Naive thymus-derived CD4-positive, alpha-beta T cell (primary cell): ENCODE measurements around the gene CDH4. TPM values are rescaled to one million over a fixed set of nuclear protein-coding genes. Genes with fewer than 3 reads are reported as not detected.
"Not testable (repeated sequence)": the region's sequence is repeated elsewhere in the genome, so short reads cannot be mapped to it uniquely, and the experiment has no call there.

ENCODE experiments used
- ATAC-seq: fragments of 150-1000 bp; cut with Tn5 transposase; 2 replicates; pipeline ENCODE4 v1.10.0; 2021; ENCODE audit warnings: mild to moderate bottlenecking, moderate library complexity
- CTCF ChIA-PET: fragments of 350-600 bp; sonication (Branson Sonifier 250); formaldehyde crosslinking; loops from one replicate; lab custom pipeline; 2021; ENCODE audit warnings: antibody characterized with exemption; lab: Charles Lee
- POLR2A ChIA-PET: fragments of 350-600 bp; sonication (Branson Sonifier 250); formaldehyde crosslinking; loops from one replicate; lab custom pipeline; 2021; ENCODE audit warnings: antibody characterized with exemption, inconsistent platforms; lab: Charles Lee
- DNase-seq, 9 donors: peaks; one replicate each; pipeline versions ENCODE4 v3.0.0 to v3.0.0-alpha.2; 2020 to 2022; ENCODE audit warnings: mixed read lengths in 1 of 9
- H3K27ac ChIP-seq: one replicate; pipeline ENCODE4 v1.7.0; 2013; ENCODE audit warnings: mild to moderate bottlenecking, low read depth, low read length, moderate library complexity
- H3K27me3 ChIP-seq, 2 donors: one replicate each; pipeline ENCODE4 v1.7.0; 2013; ENCODE audit warnings: low read length in 2 of 2, mild to moderate bottlenecking in 2 of 2, moderate library complexity in 2 of 2; ENCODE audit not compliant: control insufficient read depth in 2 of 2, insufficient read depth in 2 of 2
- H3K36me3 ChIP-seq, 3 experiments: 1 replicate in 2 of 3; 2 replicates in 1 of 3; pipeline ENCODE4 v1.7.0; 2013; ENCODE audit warnings: low read length in 3 of 3, mild to moderate bottlenecking in 3 of 3, moderate library complexity in 1 of 3; ENCODE audit not compliant: insufficient read depth in 3 of 3, control insufficient read depth in 2 of 3
- H3K4me1 ChIP-seq, 2 donors: one replicate each; pipeline ENCODE4 v1.7.0; 2013; ENCODE audit warnings: low read length in 2 of 2, mild to moderate bottlenecking in 2 of 2, moderate library complexity in 1 of 2; ENCODE audit not compliant: control insufficient read depth in 2 of 2, insufficient read depth in 2 of 2
- H3K4me3 ChIP-seq: 2 replicates; pipeline ENCODE4 v1.7.0; 2013; ENCODE audit warnings: mild to moderate bottlenecking, low read length
- H3K9me3 ChIP-seq, 3 experiments: 1 replicate in 2 of 3; 2 replicates in 1 of 3; pipeline ENCODE4 v1.7.0; 2013; ENCODE audit warnings: low read length in 3 of 3; ENCODE audit not compliant: control insufficient read depth in 2 of 3
- H3K27ac Mint-ChIP-seq, 9 donors: one replicate each; pipeline ENCODE4 v1.8.0; 2020 to 2022; ENCODE audit warnings: mixed read lengths in 9 of 9, mild to moderate bottlenecking in 8 of 9, moderate library complexity in 5 of 9, inconsistent platforms in 2 of 9
- H3K27me3 Mint-ChIP-seq, 5 donors: one replicate each; pipeline ENCODE4 v1.8.0; 2021 to 2022; ENCODE audit warnings: mixed read lengths in 5 of 5, mild to moderate bottlenecking in 1 of 5
- H3K36me3 Mint-ChIP-seq, 5 donors: one replicate each; pipeline ENCODE4 v1.8.0; 2020 to 2022; ENCODE audit warnings: mixed read lengths in 5 of 5, mild to moderate bottlenecking in 3 of 5, inconsistent platforms in 1 of 5
- H3K4me1 Mint-ChIP-seq, 7 donors: one replicate each; pipeline ENCODE4 v1.8.0; 2020 to 2022; ENCODE audit warnings: mixed read lengths in 7 of 7, mild to moderate bottlenecking in 3 of 7, inconsistent platforms in 1 of 7
- H3K4me3 Mint-ChIP-seq, 10 donors: one replicate each; pipeline ENCODE4 v1.8.0; 2020 to 2022; ENCODE audit warnings: mild to moderate bottlenecking in 10 of 10, mixed read lengths in 10 of 10, moderate library complexity in 6 of 10, inconsistent platforms in 2 of 10
- H3K9me3 Mint-ChIP-seq, 11 donors: one replicate each; pipeline ENCODE4 v1.8.0; 2020 to 2022; ENCODE audit warnings: mixed read lengths in 11 of 11, mild to moderate bottlenecking in 4 of 11, inconsistent platforms in 1 of 11, moderate library complexity in 1 of 11
- intact Hi-C, 2 donors: fragments of 100-400 bp; cut with micrococcal nuclease; formaldehyde crosslinking; loops; one replicate each; pipeline ENCODE4 v1.15.1; 2023
- polyA plus RNA-seq, 2 donors: library from polyadenylated mRNA; unstranded; fragments of 300-500 nt; fragmentation: Illumina TruSeq; gene quantifications; one replicate each; pipeline ENCODE4 v1.2.3, GENCODE V29; 2021
- total RNA-seq, 6 experiments: library from RNA in 5 of 6; stranded (reverse) in 5 of 6; gene quantifications; 1 replicate in 5 of 6; 2 replicates in 1 of 6; pipeline ENCODE4 v1.2.3 and lab custom pipeline; 2021 to 2026

CDH4 gene
- total and polyA plus RNA-seq, 7 experiments from 2014 or later: 0.05 to 0.43 (median 0.14) TPM; not detected in 1

DNA sequence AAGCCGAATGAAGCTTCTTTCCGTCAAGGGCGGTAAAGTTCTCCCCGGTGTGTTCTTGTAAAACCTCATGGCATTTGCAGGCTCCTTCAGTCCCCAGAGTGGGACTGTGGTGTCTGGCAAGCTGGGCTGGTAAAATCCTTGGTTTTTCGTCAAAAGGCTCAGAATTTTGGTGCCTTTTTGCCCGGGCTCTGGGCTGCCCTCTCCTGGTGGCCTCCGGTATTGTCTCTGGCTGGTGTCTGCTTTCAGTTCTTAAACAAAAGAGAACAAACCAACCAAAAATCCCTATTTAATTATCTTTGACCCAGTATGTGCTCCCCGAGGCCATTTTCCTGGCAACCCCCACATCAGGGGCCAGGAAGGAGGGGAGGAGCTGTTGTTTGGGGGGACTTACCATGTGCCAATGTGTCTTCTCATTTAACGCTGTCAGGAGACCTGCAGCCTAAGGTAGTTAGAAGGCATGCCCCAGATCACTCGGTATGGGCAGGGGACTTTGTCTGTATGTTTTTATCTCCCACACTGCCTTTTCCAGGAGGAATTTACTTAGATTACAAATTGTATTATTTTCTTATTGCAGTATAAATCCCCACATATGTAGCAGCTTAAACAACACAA, 11.1 kb downstream of the CDH4 start:
- Histone ChIP-seq H3K9me3 (no peaks in the 10 kb centered on the region), H3K4me1 (no peaks in the 10 kb centered on the region), H3K27me3 (peaks cover 0 to 3% of the 10 kb centered on the region in 2 donors), H3K4me3 (no peak overlapping the region), H3K36me3 (no peaks in the 10 kb centered on the region), H3K27ac (no peak overlapping the region)
- H3K27ac Mint-ChIP-seq: no peak overlapping the region
- H3K4me3 Mint-ChIP-seq: no peak overlapping the region
- ChIA-PET CTCF (interaction anchor here (0.7 to 1.0 kb wide), 2 partner anchors 34 to 1206 kb away, joined by 3 read pairs; no protein-coding TSS in a partner anchor), POLR2A (no interaction called here)
- no peaks in the 10 kb centered on the region for H3K4me1 Mint-ChIP-seq
- no peak for ATAC-seq
- H3K36me3 Mint-ChIP-seq: no peaks in the 10 kb centered on the region
- peak in 5 of 9 donors; percentile 6 to 38 (median 8) for DNase-seq
- intact Hi-C loops: loop anchor here (1.0 to 10.0 kb wide), 3 partner anchors 1206 to 1314 kb away; no protein-coding TSS in a partner anchor
- peaks cover 0 to 16% (median 3%) of the 10 kb centered on the region in 11 donors for H3K9me3 Mint-ChIP-seq
- peaks cover 0 to 42% (median 20%) of the 10 kb centered on the region in 5 donors for H3K27me3 Mint-ChIP-seq

DNA sequence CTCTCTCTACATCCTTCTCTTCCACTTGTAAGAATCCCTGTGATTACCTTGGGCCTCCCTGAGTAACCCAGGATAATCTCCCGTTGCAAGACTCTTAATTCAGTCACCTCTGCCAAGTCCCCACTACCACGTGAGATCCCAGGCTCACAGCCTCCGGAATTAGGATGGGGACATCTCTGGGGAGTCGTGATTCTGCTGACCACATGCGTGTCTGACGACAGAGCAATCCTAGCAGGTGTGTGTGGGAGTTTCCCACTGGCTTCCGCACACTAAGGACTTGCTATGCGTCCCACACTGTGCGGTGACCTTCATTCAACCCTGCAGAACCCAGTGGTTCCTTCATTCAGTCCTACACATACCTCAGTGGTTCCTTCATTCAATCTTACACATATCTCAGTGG, 11.9 kb downstream of the CDH4 start:
- Mint-ChIP-seq H3K27me3 (peaks cover 0 to 50% (median 17%) of the 10 kb centered on the region in 5 donors), H3K4me1 (no peaks in the 10 kb centered on the region), H3K4me3 (no peak overlapping the region), H3K27ac (no peak overlapping the region), H3K36me3 (no peaks in the 10 kb centered on the region), H3K9me3 (peaks cover 0 to 9% (median 2%) of the 10 kb centered on the region in 11 donors)
- CTCF ChIA-PET: no interaction called here
- H3K27me3 ChIP-seq: peaks cover 0 to 3% of the 10 kb centered on the region in 2 donors
- H3K4me1 ChIP-seq: no peaks in the 10 kb centered on the region
- H3K9me3 ChIP-seq: no peaks in the 10 kb centered on the region
- POLR2A ChIA-PET: no interaction called here
- ATAC-seq: no peak
- no peak for DNase-seq
- no peak overlapping the region for H3K27ac ChIP-seq
- no peak overlapping the region for H3K4me3 ChIP-seq
- H3K36me3 ChIP-seq: no peaks in the 10 kb centered on the region
- intact Hi-C loops: loop anchor here (1.0 to 10.0 kb wide), 3 partner anchors 1207 to 1315 kb away; no protein-coding TSS in a partner anchor

DNA sequence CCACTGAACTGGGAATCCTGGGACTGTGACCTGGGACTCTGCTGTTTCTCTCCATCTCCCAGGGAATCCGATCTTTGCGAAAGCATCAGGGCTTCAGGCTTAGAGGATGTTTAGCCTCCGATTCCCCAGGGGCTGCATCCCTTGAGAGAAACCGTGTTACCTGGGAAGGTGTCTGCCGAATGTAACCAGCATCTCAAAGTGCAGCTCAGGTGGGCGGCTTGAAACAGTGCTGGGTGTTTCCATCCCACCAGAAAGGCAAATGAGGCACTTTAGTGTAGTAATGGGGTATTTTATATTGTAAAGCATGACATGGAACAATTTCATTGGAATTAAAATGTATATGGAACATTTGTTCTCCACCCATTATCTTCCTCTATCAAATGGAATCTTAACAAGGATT, 15.2 kb downstream of the CDH4 start:
- Histone ChIP-seq H3K27me3 (peaks cover 0 to 3% of the 10 kb centered on the region in 2 donors), H3K36me3 (no peaks in the 10 kb centered on the region), H3K4me1 (no peaks in the 10 kb centered on the region), H3K27ac (no peak overlapping the region), H3K9me3 (no peaks in the 10 kb centered on the region), H3K4me3 (no peak overlapping the region)
- Mint-ChIP-seq H3K36me3 (no peaks in the 10 kb centered on the region), H3K9me3 (peaks cover 0 to 3% (median 0%) of the 10 kb centered on the region in 11 donors), H3K4me3 (no peak overlapping the region), H3K27me3 (peaks cover 0 to 55% (median 17%) of the 10 kb centered on the region in 5 donors), H3K4me1 (no peaks in the 10 kb centered on the region), H3K27ac (no peak overlapping the region)
- CTCF ChIA-PET: no interaction called here
- intact Hi-C loops: loop anchor here in 1 of 2 donors (10.0 kb wide), 1 partner anchor 1212 kb away; no protein-coding TSS in a partner anchor
- ATAC-seq: no peak
- DNase-seq: no peak
- POLR2A ChIA-PET: no interaction called here

DNA sequence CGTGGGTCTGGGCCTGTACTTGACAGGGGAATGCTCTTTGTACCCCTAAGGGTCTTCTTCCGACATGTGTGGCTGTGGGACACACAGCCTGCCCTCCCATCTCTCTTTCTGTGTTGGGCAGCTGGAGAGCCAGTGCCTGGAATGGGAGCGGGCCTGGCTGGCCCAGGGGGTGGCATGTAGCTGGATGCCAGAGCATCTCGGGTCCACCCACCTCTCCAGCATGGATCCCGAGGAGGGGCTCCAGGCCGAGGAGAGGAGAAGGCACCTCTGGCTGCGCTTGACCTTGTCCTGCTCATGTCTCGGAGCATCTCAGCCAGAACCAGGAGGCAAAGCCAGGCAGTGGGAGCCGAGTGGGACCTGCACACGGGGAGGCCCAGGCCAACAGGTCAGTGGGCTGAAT, 16.0 kb downstream of the CDH4 start:
- Mint-ChIP-seq H3K27me3 (peaks cover 0 to 56% (median 19%) of the 10 kb centered on the region in 5 donors), H3K9me3 (peaks cover 0 to 3% (median 0%) of the 10 kb centered on the region in 11 donors), H3K27ac (no peak overlapping the region), H3K4me1 (no peaks in the 10 kb centered on the region), H3K36me3 (no peaks in the 10 kb centered on the region), H3K4me3 (no peak overlapping the region)
- POLR2A ChIA-PET: no interaction called here
- DNase-seq (no peak), ATAC-seq (no peak)
- Histone ChIP-seq H3K9me3 (no peaks in the 10 kb centered on the region), H3K36me3 (no peaks in the 10 kb centered on the region), H3K4me3 (no peak overlapping the region), H3K27me3 (peaks cover 0 to 3% of the 10 kb centered on the region in 2 donors), H3K27ac (no peak overlapping the region), H3K4me1 (no peaks in the 10 kb centered on the region)
- intact Hi-C loops: loop anchor here in 1 of 2 donors (10.0 kb wide), 1 partner anchor 1213 kb away; no protein-coding TSS in a partner anchor
- CTCF ChIA-PET: no interaction called here

DNA sequence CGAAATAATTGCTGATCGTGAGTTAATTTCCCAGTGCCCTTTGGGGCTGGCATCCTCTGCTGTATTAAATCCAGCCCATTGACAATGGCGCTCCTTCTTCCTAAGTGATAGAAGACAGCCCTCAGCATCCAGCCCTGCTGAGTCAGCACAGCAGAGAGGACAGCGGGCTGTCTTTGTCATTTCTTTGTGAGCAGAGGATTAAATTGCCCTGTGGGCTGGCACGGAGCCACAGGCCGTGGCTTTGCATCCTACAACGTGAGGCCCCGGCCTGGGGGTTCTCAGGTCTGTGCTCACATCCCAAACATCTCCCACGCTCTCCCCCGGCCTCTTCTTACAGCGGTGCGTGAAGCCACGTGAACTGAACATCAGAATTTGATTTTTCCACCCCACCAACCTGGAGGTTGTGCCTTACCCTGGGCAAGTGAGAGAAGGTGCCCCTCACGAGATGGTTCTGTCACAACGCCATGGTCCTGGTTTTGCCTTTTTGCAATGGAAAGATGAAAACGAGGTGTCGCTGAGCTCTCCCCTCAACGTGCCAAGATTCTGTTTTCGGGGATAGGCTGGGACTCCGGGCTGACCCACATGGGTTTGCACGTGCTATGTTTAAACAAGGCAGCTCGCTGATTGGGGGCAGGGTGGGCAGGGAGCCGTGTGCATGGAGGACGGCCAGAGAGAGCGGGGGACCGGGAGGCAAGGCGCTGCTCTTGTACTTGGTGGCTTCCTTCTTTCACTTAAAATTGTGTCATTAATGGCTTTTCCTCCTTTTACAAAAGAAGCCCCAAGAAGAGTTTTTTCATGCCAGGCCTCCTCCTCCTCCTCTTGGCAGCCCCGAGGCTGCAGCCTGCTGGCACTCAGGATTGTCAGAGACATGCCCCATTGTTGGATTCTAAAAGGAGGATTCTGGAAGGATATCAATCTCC, 19.5 kb downstream of the CDH4 start:
- Histone ChIP-seq H3K36me3 (no peaks in the 10 kb centered on the region), H3K4me1 (no peaks in the 10 kb centered on the region), H3K27me3 (peaks cover 0 to 1% of the 10 kb centered on the region in 2 donors), H3K4me3 (no peak overlapping the region), H3K9me3 (peaks cover 0 to 3% (median 0%) of the 10 kb centered on the region in 3 experiments), H3K27ac (no peak overlapping the region)
- no peaks in the 10 kb centered on the region for H3K36me3 Mint-ChIP-seq
- no peak overlapping the region for H3K4me3 Mint-ChIP-seq
- peaks cover 0 to 14% (median 0%) of the 10 kb centered on the region in 11 donors for H3K9me3 Mint-ChIP-seq
- ATAC-seq: no peak
- H3K27ac Mint-ChIP-seq: no peak overlapping the region
- peaks cover 0 to 40% (median 12%) of the 10 kb centered on the region in 5 donors for H3K27me3 Mint-ChIP-seq
- POLR2A ChIA-PET: no interaction called here
- CTCF ChIA-PET: no interaction called here
- intact Hi-C loops: no loop called here
- H3K4me1 Mint-ChIP-seq: no peaks in the 10 kb centered on the region
- DNase-seq: no peak

DNA sequence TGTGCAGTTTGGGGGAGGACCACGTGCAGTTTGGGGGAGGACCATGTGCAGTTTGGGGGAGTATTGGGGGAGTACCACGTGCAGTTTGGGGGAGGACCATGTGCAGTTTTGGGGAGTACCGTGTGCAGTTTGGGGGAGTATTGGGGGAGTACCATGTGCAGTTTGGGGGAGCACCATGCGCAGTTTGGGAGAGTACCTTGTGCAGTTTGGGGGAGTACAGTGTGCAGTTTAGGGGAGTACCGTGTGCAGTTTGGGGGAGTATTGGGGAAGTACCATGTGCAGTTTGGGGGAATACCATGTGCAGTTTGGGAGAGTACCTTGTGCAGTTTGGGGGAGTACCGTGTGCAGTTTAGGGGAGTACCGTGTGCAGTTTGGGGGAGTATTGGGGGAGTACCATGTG, 21.0 kb downstream of the CDH4 start:
- H3K9me3 Mint-ChIP-seq: peaks cover 0 to 14% (median 0%) of the 10 kb centered on the region in 11 donors
- H3K36me3 Mint-ChIP-seq, H3K27ac Mint-ChIP-seq, H3K27ac ChIP-seq, H3K9me3 ChIP-seq, CTCF ChIA-PET, H3K4me3 Mint-ChIP-seq, DNase-seq, POLR2A ChIA-PET, H3K4me1 Mint-ChIP-seq, H3K4me1 ChIP-seq, H3K27me3 ChIP-seq, H3K4me3 ChIP-seq, ATAC-seq, intact Hi-C loops, H3K36me3 ChIP-seq: not testable (repeated sequence)
- H3K27me3 Mint-ChIP-seq: peaks cover 0 to 36% (median 10%) of the 10 kb centered on the region in 5 donors
